Hematopoietic multipotent progenitor cell treated with erythropoietin and hydrocortisone succinate and interleukin-3 and kit ligand, for 17 days (in vitro differentiated cells): Measurements from ENCODE around the gene PAK6.
A peak's percentile ranks its signal among the peaks of the same experiment; 100 is the strongest.

Experiments
- DNase-seq: peaks from one replicate; pipeline ENCODE4 v3.0.0-alpha.2; 2015; ENCODE audit warnings: low spot score

Gene PAK6

DNA sequence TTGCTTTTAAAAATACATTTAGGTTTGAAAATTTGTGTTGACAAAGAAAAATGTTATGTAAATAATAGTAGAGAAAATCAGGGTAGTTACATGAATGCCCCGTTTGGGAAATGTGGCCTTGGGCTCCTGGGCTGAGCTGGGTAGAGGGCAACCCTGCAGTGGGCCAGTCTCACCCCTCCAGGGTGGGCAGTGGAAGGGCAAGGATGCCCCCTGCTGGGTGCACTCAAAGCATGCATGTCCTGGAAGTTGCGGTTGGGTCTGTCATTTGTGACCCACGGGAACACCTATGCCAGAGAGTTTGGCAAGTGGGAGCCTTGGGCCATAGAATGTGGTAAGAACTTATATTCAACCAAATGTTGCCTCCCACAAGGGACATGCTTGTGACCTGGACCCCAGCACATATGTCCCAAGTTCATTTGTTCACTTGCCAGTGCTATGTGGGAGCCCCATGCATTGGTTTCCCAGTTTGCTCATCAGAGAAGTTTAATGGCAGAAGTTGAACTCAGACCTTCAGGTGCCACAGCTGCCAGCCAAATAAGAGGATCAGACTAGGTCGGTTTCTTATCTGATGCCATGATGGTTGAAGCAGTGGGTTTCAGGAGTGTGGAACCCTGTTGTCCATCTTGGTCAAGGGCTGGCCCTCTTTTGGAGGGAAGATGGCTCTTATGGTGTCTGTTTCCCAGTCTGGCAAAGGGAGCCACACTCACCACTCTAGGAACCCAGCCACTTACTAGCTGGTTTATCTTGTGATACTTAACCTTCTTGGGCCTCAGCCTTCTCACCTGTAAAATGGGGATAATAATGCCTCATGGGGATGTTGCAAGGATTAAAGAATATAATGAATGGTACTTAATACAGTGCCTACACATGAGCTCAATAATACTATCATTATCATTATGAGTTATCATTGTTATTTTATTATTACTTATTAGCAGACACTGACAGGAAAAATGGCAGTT lies 71.4 kb downstream of the PAK6 start:
- DNase-seq = no peak

DNA sequence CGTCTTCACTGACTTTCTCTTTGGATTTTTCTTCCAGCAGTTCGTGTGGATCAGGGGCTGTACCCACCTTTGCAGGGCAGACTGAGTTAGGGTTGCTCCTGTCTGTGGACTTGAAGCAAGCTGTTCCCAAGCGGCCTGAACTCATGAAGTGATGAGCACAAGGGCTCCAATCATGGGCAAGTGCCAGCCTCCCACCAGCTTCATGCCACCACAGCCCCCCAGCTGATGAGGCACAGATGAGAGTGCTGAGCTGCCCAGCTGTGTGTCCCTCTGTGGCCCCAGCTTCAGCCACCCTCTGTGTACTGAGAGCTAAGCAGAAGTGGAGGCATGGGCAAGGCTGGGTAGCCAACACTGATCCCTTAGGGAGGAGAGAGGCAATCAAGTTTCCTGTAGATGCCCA lies 72.1 kb downstream of the PAK6 start:
- no peak for DNase-seq

GRCh38 chr15:40312370-40313158 lies 73.7 kb downstream of the PAK6 start:
- DNase-seq = no peak

GRCh38 chr15:40313531-40314398 lies 74.9 kb downstream of the PAK6 start:
- DNase-seq = no peak

DNA sequence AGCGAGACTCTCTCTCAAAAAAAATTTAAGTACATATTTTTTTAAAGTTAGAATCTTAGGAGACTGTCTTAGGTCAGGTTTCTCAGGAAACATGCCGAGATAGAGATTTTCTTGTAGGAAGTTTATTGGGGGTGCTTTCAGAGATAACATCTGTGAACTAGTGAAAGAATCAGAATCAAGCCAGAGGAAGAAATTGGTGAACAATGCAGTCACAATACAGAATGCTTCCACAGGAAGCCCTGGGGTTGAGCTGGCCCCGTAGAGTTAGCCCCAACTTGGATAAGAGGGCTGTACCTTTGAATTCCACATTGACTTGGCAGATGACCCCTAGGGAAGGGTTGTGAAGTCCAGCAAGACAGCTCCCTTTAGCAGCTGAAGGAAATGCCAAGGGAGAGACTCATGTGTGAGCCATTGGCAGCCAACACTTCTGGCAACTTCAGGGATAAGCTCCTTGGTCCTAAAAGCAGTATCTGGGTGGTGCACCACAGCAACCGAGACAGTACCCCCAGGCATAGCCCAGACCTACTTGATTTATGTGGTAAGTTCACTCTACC lies 75.9 kb downstream of the PAK6 start:
- DNase-seq = no peak

DNA sequence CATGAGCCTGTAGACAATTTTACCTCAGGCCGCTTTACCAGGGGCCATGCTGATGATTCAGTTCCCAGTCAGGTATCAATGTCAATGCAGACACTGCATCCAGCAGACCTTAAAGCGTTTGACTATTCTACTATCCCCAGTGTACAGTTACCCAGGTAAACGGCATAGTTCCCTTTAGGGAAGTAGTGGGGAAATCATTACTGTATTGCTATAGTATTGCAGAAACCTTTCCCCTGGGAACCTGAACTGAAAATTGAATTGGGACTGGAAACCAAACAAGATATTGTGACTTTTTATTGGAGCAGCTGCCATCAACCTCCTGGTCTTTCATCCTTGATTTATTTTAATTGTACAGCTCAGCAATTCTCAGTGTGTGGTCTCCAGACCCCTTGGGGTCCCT lies 78.1 kb downstream of the PAK6 start:
- no peak for DNase-seq

- DNase-seq = no peak
Measured at GRCh38 chr15:40317580-40317979, 78.7 kb downstream of the PAK6 start.

GRCh38 chr15:40320409-40320808 lies 81.5 kb downstream of the PAK6 start:
- DNase-seq = no peak

DNA sequence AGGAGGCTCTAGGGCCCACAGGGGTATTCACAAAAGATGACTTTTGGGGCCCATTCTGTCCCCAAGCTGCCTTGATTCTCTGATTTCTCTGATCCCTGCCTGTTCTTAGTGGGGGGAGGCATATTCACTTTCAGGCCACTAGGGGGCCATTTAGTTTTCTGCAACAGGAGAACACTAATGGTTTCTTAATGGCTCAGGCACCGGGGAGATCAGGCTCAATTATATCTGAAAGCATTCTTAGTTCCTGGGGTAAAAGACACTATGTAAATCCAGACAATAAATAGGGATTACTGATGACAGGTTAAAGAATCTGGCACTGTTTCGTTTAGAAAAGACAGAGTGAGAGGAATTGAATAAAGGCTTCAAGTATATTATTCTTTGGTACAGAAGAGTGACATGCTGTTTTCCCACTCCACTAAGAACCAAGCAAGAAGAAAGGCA lies 82.1 kb downstream of the PAK6 start:
- DNase-seq = peak; percentile 71

GRCh38 chr15:40322531-40323238 lies 83.8 kb downstream of the PAK6 start:
- DNase-seq = no peak

DNA sequence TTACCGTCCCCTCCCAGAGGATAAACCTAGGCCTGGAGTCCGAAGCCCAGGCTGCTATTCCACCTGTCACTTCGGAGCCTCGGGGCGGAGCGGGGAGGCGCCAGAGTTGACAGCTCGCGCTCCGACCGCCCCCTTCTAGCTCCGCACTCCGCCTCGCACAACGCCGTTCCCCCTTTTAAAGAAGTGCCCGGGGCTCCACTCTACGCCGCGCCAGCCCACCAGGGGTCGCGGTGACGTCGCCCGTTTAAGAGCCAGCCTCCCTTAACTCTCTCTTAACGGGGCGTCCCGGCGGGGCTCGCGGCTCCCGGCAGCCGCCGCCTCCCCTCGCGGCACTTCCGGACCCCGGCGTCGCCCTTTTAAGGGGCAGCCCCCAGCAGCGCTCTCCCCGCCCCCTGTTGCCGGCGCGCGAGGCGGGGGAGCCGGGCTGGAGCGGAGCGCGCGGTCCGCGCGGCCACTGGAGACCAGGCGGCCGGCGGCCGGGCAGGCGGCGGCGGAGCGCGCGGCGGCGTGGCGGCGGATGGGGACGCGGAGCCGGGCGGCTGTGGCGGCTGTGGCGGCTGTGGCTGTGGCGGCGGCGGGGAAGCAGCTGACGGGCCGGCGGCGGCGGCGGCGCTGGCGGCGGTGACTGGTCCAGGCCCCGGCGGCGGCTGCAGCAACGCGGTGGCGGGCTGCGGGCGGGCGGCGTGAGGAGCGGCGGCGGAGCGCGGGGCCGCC lies 84.5 kb downstream of the PAK6 start, which contains the start of gene INAFM2:
Gene INAFM2 (plus strand): TSS at position 454 of the 714 bp plus-strand sequence. CDS start 364 bp downstream, outside the sequence.
- DNase-seq = peak; percentile 65

GRCh38 chr15:40323953-40324937 lies 85.4 kb downstream of the PAK6 start:
- DNase-seq = no peak

- DNase-seq = no peak
Measured at GRCh38 chr15:40325188-40325587, 86.3 kb downstream of the PAK6 start.

DNA sequence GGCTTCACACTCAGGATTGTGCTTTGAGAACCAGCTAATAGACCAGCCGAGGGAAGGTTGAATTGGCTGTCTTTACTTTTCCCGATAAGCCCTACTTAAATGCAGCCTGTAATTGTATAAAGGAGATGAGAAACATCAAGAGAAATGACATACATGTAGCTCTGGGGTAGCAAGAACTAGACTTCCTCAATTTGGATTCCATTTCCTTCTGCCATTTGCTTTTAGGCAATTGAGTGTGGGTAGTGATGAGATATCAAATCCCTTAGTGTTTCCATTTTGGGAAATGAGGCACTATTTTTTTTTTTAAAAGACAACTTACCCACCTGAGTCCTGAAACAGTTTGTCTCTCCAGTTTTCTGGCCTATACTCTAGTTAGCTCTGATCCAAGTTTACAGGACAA lies 86.8 kb downstream of the PAK6 start:
- DNase-seq = no peak
